NCI-H128 (cell line): ENCODE data around the gene DCDC2B.

Experiments
- DNase-seq: peaks from one replicate; lab custom pipeline; 2025; ENCODE audit not compliant: unreplicated experiment; lab: John Stamatoyannopoulos, UW

DCDC2B gene

GRCh38 chr1:32195972-32196823 is 12.7 kb upstream of the DCDC2B start:
- no peak for DNase-seq

- no peak for DNase-seq
Observed at GRCh38 chr1:32197074-32197473, 11.8 kb upstream of the DCDC2B start.

GRCh38 chr1:32197837-32198236 is 11.1 kb upstream of the DCDC2B start:
- DNase-seq: no peak

GRCh38 chr1:32198237-32199042 is 10.4 kb upstream of the DCDC2B start:
- no peak for DNase-seq

GRCh38 chr1:32199043-32199716 is 9.7 kb upstream of the DCDC2B start:
- no peak for DNase-seq

- DNase-seq: no peak
Observed at GRCh38 chr1:32199717-32200072, 9.2 kb upstream of the DCDC2B start.

GRCh38 chr1:32200226-32201010 is 8.5 kb upstream of the DCDC2B start, which contains the start of gene CCDC28B:
TSS of gene CCDC28B (plus strand) at chr1:32200595. CDS start at chr1:32201936, 1,341 bp downstream.
- peak; percentile 69 for DNase-seq

- no peak for DNase-seq
Observed at GRCh38 chr1:32201011-32201855, 7.7 kb upstream of the DCDC2B start.

- DNase-seq: no peak
Observed at GRCh38 chr1:32204943-32205361, 3.9 kb upstream of the DCDC2B start.

- peak; percentile 97 for DNase-seq
Observed at GRCh38 chr1:32205401-32206370, 3.2 kb upstream of the DCDC2B start, which contains the start of gene IQCC. TSS of gene IQCC (plus strand) at chr1:32205671. CDS start at chr1:32205682, 11 bp downstream.

- no peak for DNase-seq
Observed at GRCh38 chr1:32208469-32208868, 420 bp upstream of the DCDC2B start.

- DNase-seq: peak; percentile 59
Observed at GRCh38 chr1:32215629-32216480, 7.0 kb downstream of the DCDC2B start.

GRCh38 chr1:32216566-32216965 is 7.7 kb downstream of the DCDC2B start:
- no peak for DNase-seq

- DNase-seq: no peak
Observed at GRCh38 chr1:32219022-32219421, 10.1 kb downstream of the DCDC2B start.

GRCh38 chr1:32220746-32221580 is 12.1 kb downstream of the DCDC2B start:
- DNase-seq: no peak

- DNase-seq: no peak
Observed at GRCh38 chr1:32221581-32221979, 12.7 kb downstream of the DCDC2B start.
